HCT116 (cell line): ENCODE results near the gene RMDN2. TPM values are rescaled to one million over a fixed set of nuclear protein-coding genes. Genes with fewer than 3 reads are reported as not detected.

Source experiments
- ATAC-seq: fragments of 200-7000 bp; cut with Tn5 transposase; 2 replicates; pipeline ENCODE4 v1.9.1; 2020; ENCODE audit warnings: mild to moderate bottlenecking, moderate library complexity
- BruUV-seq: library from RNA; stranded (reverse); fragments of 400-500 nt; replicated peaks from 2 replicates; lab custom pipeline; 2021; lab: Mats Ljungman, UMichigan
- CTCF ChIA-PET: fragments of 300-600 bp; sonication (Branson Sonifier 250); formaldehyde crosslinking; loops from one replicate; lab custom pipeline; 2021; ENCODE audit warnings: antibody characterized with exemption; lab: Charles Lee
- POLR2A ChIA-PET: fragments of 300-600, 350-600 bp; sonication (Branson Sonifier 250); formaldehyde crosslinking; loops from one replicate; lab custom pipeline; 2021; ENCODE audit warnings: antibody characterized with exemption; lab: Charles Lee
- RAD21 ChIA-PET, 2 experiments: fragments of 300-600 bp; sonication (Branson Sonifier 250); formaldehyde crosslinking; loops; one replicate each; lab custom pipeline; 2023; ENCODE audit warnings: low total read pairs in 2 of 2; ENCODE audit not compliant: uncharacterized antibody in 2 of 2, unreplicated experiment in 2 of 2, low non-redundant PET in 1 of 2; lab: Charles Lee
- DNase-seq: peaks from one replicate; pipeline ENCODE4 v3.0.0-alpha.2; 2010; ENCODE audit warnings: low read depth, low spot score
- H2AFZ ChIP-seq: fragments of 200-600 bp; shearing (Covaris generic), sonication (generic); 2 replicates; pipeline ENCODE4 v1.6.1; 2017; ENCODE audit warnings: low read depth, mixed run types, mixed read lengths, antibody characterized with exemption, low read length; ENCODE audit not compliant: poor library complexity, severe bottlenecking
- H3K27ac ChIP-seq: 2 replicates; pipeline ENCODE4 v1.5.1; 2012; ENCODE audit warnings: low read depth, low read length
- H3K27me3 ChIP-seq: fragments of 200-600 bp; sonication (generic); 2 replicates; pipeline ENCODE4 v1.6.1; 2016; ENCODE audit warnings: mixed run types, low read length, mixed read lengths; ENCODE audit not compliant: insufficient read depth
- H3K36me3 ChIP-seq, 2 experiments: fragments of 200-500 bp in 1 of 2; fragments of 200-600 bp in 1 of 2; sonication (Bioruptor generic) in 1 of 2; sonication (generic) in 1 of 2; 2 replicates each; pipeline versions ENCODE4 v1.5.1 to v1.6.1; 2014 to 2016; ENCODE audit warnings: low read length in 2 of 2, inconsistent platforms in 1 of 2, mixed read lengths in 1 of 2, mixed run types in 1 of 2; ENCODE audit not compliant: insufficient read depth in 2 of 2, control insufficient read depth in 1 of 2
- H3K4me1 ChIP-seq, 2 experiments: fragments of 200-600 bp in 1 of 2; sonication (generic) in 1 of 2; 2 replicates each; pipeline versions ENCODE4 v1.5.1 to v1.6.1; 2012 to 2017; ENCODE audit warnings: low read length in 2 of 2, inconsistent platforms in 1 of 2, mild to moderate bottlenecking in 1 of 2, mixed read lengths in 1 of 2, mixed run types in 1 of 2, moderate library complexity in 1 of 2; ENCODE audit not compliant: insufficient read depth in 2 of 2, control insufficient read depth in 1 of 2
- H3K4me2 ChIP-seq: fragments of 200-600 bp; sonication (generic); 2 replicates; pipeline ENCODE4 v1.6.1; 2017; ENCODE audit warnings: mixed run types, low read length, mixed read lengths
- H3K4me3 ChIP-seq, 2 experiments: fragments of 200-600 bp in 1 of 2; sonication (generic) in 1 of 2; replicated peaks in 1 of 2; 2 replicates each; pipeline ENCODE4 v1.5.1; 2011 to 2016; ENCODE audit warnings: low read length in 2 of 2, control low read depth in 1 of 2, low read depth in 1 of 2, mild to moderate bottlenecking in 1 of 2, mixed read lengths in 1 of 2, mixed run types in 1 of 2
- H3K79me2 ChIP-seq: fragments of 200-600 bp; sonication (generic); 2 replicates; pipeline ENCODE4 v1.6.1; 2017; ENCODE audit warnings: mild to moderate bottlenecking, mixed run types, low read length, moderate library complexity, mixed read lengths; ENCODE audit not compliant: insufficient read depth
- H3K9ac ChIP-seq: fragments of 200-600 bp; sonication (generic); 2 replicates; pipeline ENCODE4 v1.6.1; 2016; ENCODE audit warnings: low read length, mixed read lengths
- H3K9me2 ChIP-seq: fragments of 200-600 bp; sonication (generic), shearing (Covaris generic); 2 replicates; pipeline ENCODE4 v1.6.1; 2017; ENCODE audit warnings: mixed run types, mild to moderate bottlenecking, moderate library complexity; ENCODE audit not compliant: insufficient read depth
- H3K9me3 ChIP-seq, 2 experiments: fragments of 200-500 bp in 1 of 2; fragments of 200-600 bp in 1 of 2; sonication (Bioruptor generic) in 1 of 2; sonication (generic) in 1 of 2; 2 replicates each; pipeline ENCODE4 v1.6.1; 2014 to 2017; ENCODE audit warnings: low read length in 2 of 2, mixed read lengths in 2 of 2, inconsistent platforms in 1 of 2, low read depth in 1 of 2, mild to moderate bottlenecking in 1 of 2, mixed run types in 1 of 2, moderate library complexity in 1 of 2; ENCODE audit not compliant: control insufficient read depth in 1 of 2, insufficient read depth in 1 of 2
- H4K20me1 ChIP-seq: fragments of 200-600 bp; sonication (generic), shearing (Covaris generic); 2 replicates; pipeline ENCODE4 v1.6.1; 2017; ENCODE audit warnings: mixed run types, mild to moderate bottlenecking, moderate library complexity; ENCODE audit not compliant: insufficient read depth
- CEBPB ChIP-seq: IDR thresholded peaks from 2 replicates; pipeline ENCODE4 v1.6.1; 2012; ENCODE audit warnings: low read depth
- SP1 ChIP-seq: IDR thresholded peaks from 2 replicates; pipeline ENCODE4 v1.6.1; 2012; ENCODE audit warnings: low read depth
- YY1 ChIP-seq: IDR thresholded peaks from 2 replicates; pipeline ENCODE4 v1.6.1; 2011; ENCODE audit warnings: low read length, low read depth, moderate library complexity, mild to moderate bottlenecking; ENCODE audit not compliant: insufficient replicate concordance; ENCODE audit errors: extremely low read depth
- intact Hi-C: fragments of 100-400 bp; cut with micrococcal nuclease; formaldehyde crosslinking; loops from 2 replicates; pipeline ENCODE4 v1.10.0; 2022
- total RNA-seq: library from RNA; stranded (reverse); gene quantifications from one replicate; pipeline ENCODE4 v1.2.1, GENCODE V29; 2021; ENCODE audit not compliant: unreplicated experiment
- TF ChIP-seq, protein P1 (sequence below), 3 experiments: fragments of 200-600 bp in 1 of 3; sonication (generic) in 1 of 3; IDR thresholded peaks in 2 of 3; conservative IDR thresholded peaks in 1 of 3; 2 replicates each; pipeline ENCODE4 v1.5.1; 2012 to 2017; ENCODE audit warnings: low read depth in 2 of 3, low read length in 2 of 3, antibody characterized with exemption in 1 of 3, borderline replicate concordance in 1 of 3, control low read depth in 1 of 3, mild to moderate bottlenecking in 1 of 3, mixed read lengths in 1 of 3, mixed run types in 1 of 3, moderate library complexity in 1 of 3; ENCODE audit not compliant: insufficient read depth in 1 of 3
- TF ChIP-seq, protein P2 (sequence below): IDR thresholded peaks from 2 replicates; pipeline ENCODE4 v1.6.1; 2012

The RMDN2 gene
- total RNA-seq, 1 experiment from 2014 or later: 4.5 TPM

DNA sequence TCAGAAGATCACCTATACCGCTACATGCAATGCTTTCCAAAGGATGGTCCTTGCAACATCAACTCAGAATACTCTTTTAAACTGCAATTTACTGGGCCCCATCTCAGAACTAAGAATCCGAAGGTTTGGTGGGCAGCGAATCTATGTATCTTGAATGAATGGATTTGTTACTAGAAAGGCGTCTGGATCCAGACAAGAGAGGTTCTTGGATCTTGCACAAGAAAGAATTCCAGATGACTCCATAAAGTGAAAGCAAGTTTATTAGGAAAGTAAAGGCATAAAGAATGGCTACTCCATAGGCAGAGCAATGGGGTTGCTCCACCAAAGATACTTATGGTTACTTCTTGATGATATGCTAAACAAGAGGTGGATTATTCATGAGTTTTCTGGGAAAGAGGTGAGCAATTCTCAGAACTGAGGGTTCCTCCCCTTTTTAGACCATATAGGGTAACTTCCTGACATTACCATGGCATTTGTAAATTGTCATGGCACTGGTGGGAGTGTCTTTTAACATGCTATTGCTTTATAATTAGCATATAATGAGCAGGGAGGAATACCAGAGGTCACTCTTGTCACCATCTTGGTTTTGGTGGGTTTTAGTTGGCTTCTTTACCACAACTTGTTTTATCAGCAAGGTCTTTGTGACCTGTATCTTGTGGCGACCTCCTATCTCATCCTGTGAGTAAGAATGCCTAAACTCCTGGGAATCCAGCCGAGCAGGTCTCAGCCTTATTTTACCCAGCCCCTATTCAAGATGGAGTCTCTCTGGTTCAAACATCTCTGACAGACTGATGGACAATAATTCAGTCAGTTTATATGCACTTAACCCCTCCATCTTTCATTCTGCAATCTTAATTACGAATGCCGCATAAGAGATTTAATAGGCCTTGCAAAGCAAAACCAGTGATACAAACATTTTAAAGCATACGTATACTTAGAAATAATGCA is 7.5 kb upstream of the RMDN2 start (continued):
- no peak for TF ChIP-seq YY1
- TF ChIP-seq, protein P1, sequence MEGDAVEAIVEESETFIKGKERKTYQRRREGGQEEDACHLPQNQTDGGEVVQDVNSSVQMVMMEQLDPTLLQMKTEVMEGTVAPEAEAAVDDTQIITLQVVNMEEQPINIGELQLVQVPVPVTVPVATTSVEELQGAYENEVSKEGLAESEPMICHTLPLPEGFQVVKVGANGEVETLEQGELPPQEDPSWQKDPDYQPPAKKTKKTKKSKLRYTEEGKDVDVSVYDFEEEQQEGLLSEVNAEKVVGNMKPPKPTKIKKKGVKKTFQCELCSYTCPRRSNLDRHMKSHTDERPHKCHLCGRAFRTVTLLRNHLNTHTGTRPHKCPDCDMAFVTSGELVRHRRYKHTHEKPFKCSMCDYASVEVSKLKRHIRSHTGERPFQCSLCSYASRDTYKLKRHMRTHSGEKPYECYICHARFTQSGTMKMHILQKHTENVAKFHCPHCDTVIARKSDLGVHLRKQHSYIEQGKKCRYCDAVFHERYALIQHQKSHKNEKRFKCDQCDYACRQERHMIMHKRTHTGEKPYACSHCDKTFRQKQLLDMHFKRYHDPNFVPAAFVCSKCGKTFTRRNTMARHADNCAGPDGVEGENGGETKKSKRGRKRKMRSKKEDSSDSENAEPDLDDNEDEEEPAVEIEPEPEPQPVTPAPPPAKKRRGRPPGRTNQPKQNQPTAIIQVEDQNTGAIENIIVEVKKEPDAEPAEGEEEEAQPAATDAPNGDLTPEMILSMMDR (IDR thresholded peaks at IDR 0.05 in 2 of 3, conservative IDR thresholded peaks at IDR 0.05 in 1 of 3; ENCODE audit: borderline replicate concordance in 1 of 3, insufficient read depth in 1 of 3, low read depth in 2 of 3, low read length in 2 of 3): no peak

DNA sequence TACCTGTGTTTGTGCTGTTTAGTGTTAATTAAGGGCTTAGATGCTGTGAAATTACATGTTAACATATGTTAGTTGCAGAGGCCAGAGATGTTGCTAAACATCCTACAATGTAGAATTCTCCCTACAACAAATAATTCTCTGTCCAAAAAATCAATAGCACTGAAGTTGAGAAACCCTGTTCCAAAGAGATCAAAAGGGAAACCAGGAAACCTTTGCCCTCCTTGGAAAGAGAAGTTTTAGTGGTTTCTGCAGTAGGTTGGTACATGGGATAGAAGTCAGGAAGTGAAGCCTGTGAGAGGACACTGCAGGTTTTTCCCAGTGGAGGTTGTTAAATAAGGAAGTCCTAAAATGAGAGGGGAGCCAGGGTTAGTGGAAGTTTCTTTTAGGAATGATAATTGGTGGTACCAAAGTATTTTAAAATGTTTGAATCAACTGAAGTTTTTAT is 6.3 kb upstream of the RMDN2 start:
- ChIA-PET RAD21 (no interaction called here), POLR2A (no interaction called here)
- Histone ChIP-seq H3K4me3 (no peak overlapping the region), H3K9me3 (no peaks in the 10 kb centered on the region), H3K27me3 (no peaks in the 10 kb centered on the region), H2AFZ (no peak overlapping the region)
- no peak for DNase-seq
- no peak for ATAC-seq
- no peak for TF ChIP-seq SP1
- peak; percentile 68; the same call in 1 of the 2 replicates for TF ChIP-seq CEBPB
- TF ChIP-seq, protein P2, sequence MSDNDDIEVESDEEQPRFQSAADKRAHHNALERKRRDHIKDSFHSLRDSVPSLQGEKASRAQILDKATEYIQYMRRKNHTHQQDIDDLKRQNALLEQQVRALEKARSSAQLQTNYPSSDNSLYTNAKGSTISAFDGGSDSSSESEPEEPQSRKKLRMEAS: no peak
- TF ChIP-seq, all 23 proteins: peak for 1
- no peak overlapping the region for H3K9ac ChIP-seq
- H3K79me2 ChIP-seq: no peaks in the 10 kb centered on the region
- no peaks in the 10 kb centered on the region for H4K20me1 ChIP-seq
- no peaks in the 10 kb centered on the region for H3K9me2 ChIP-seq
- CTCF ChIA-PET: no interaction called here
- H3K4me2 ChIP-seq: 0 out of 2 replicates have a peak overlapping the region, but pooled peaks have one; percentile 9
- H3K36me3 ChIP-seq: no peaks in the 10 kb centered on the region
- peaks cover 2 to 7% of the 10 kb centered on the region in 2 experiments; a peak in 2 of 4 replicates for H3K4me1 ChIP-seq
- no TSS peak for BruUV-seq
- intact Hi-C loops: no loop called here
- no peak overlapping the region for H3K27ac ChIP-seq
